AG04450 (cell line): ENCODE results near the gene PPM1N. TPM values are rescaled to one million over a fixed set of nuclear protein-coding genes. Genes with fewer than 3 reads are reported as not detected.

Experiments
- CTCF ChIA-PET: fragments of 300-600, 350-600 bp; formaldehyde crosslinking; extraction: SDS; loops from one replicate; lab custom pipeline; 2022; ENCODE audit warnings: antibody characterized with exemption, inconsistent platforms; lab: Charles Lee
- POLR2A ChIA-PET: fragments of 350-600 bp; formaldehyde crosslinking; extraction: SDS; loops from one replicate; lab custom pipeline; 2021; ENCODE audit warnings: antibody characterized with exemption, inconsistent platforms; lab: Yijun Ruan, JAX
- DNase-seq: peaks from one replicate; pipeline ENCODE4 v3.0.0-alpha.2; 2011; ENCODE audit warnings: low read depth, low spot score
- H3K27ac ChIP-seq: one replicate; pipeline ENCODE4 v1.5.1; 2012; ENCODE audit warnings: low read depth, low read length, control low read depth
- H3K27me3 ChIP-seq: one replicate; pipeline ENCODE4 v1.6.0; 2012; ENCODE audit warnings: low read length; ENCODE audit not compliant: control insufficient read depth, insufficient read depth
- H3K4me3 ChIP-seq: 2 replicates; pipeline ENCODE4 v1.5.1; 2011; ENCODE audit warnings: mild to moderate bottlenecking, low read depth, low read length, control low read depth
- H3K9me3 ChIP-seq: 2 replicates; pipeline ENCODE4 v1.5.1; 2012; ENCODE audit warnings: low read length; ENCODE audit not compliant: control insufficient read depth, insufficient read depth
- CTCF ChIP-seq: IDR thresholded peaks from 2 replicates; pipeline ENCODE4 v1.5.1; 2011; ENCODE audit warnings: low read depth, low read length, control low read depth, inconsistent platforms
- polyA plus RNA-seq: library from polyadenylated mRNA; depleted of rRNA; stranded (reverse); fragments of >200 nt; gene quantifications from 2 replicates; pipeline ENCODE4 v1.2.3, GENCODE V29; 2011

PPM1N gene
- polyA plus RNA-seq, 1 experiment, result 1.5 TPM

- DNase-seq, result peak; percentile 66
- H3K27me3 ChIP-seq, result no peaks in the 10 kb centered on the region
- H3K4me3 ChIP-seq, result peak overlapping the region; percentile 95
- H3K27ac ChIP-seq, result peak overlapping the region; percentile 87
- H3K9me3 ChIP-seq, result no peaks in the 10 kb centered on the region; the same call in 1 of the 2 replicates
- TF ChIP-seq CTCF, result peak; percentile 56
- CTCF ChIA-PET, result interaction anchor here (2.6 kb wide), 1 partner anchor 21 kb away, joined by 13 read pairs; no protein-coding TSS in a partner anchor
- POLR2A ChIA-PET, result interaction anchor here (0.6 kb wide), 1 partner anchor 24 kb away, joined by 10 read pairs; no protein-coding TSS in a partner anchor
Measured at GRCh38 chr19:45506246-45506988, 8.2 kb downstream of the PPM1N start.

- ChIA-PET CTCF (no interaction called here), POLR2A (interaction anchor here (0.6 to 1.6 kb wide), 5 partner anchors 70 to 596 kb away, joined by 3 to 5 read pairs (median 4); no protein-coding TSS in a partner anchor)
- TF ChIP-seq CTCF, result no peak
- H3K4me3 ChIP-seq, result peak within 1 kb of the TSS; percentile 95
- no peak for DNase-seq
- no peaks in the 10 kb centered on the region; the same call in 1 of the 2 replicates for H3K9me3 ChIP-seq
- peak within 1 kb of the TSS; percentile 87 for H3K27ac ChIP-seq
- H3K27me3 ChIP-seq, result no peaks in the 10 kb centered on the region
Measured at GRCh38 chr19:45506989-45507871, 9.0 kb downstream of the PPM1N start, which contains the start of gene VASP. Gene VASP, plus strand, starts transcription at chr19:45507479. Its CDS starts 293 bp downstream, at chr19:45507772.

GRCh38 chr19:45507872-45508416, 9.7 kb downstream of the PPM1N start:
- no peaks in the 10 kb centered on the region; the same call in 1 of the 2 replicates for H3K9me3 ChIP-seq
- no peaks in the 10 kb centered on the region for H3K27me3 ChIP-seq
- CTCF ChIA-PET, result no interaction called here
- POLR2A ChIA-PET, result interaction anchor here (0.6 to 1.6 kb wide), 8 partner anchors 13 to 597 kb away, joined by 3 to 5 read pairs (median 4); no protein-coding TSS in a partner anchor
- TF ChIP-seq CTCF, result no peak
- H3K27ac ChIP-seq, result peak overlapping the region; percentile 57
- H3K4me3 ChIP-seq, result peak overlapping the region; percentile 95
- DNase-seq, result no peak

GRCh38 chr19:45508417-45508860, 10.2 kb downstream of the PPM1N start:
- peak overlapping the region; percentile 68 for H3K27ac ChIP-seq
- CTCF ChIA-PET, result no interaction called here
- no peak for TF ChIP-seq CTCF
- H3K9me3 ChIP-seq, result no peaks in the 10 kb centered on the region; the same call in 1 of the 2 replicates
- DNase-seq, result no peak
- POLR2A ChIA-PET, result interaction anchor here (0.5 to 1.6 kb wide), 6 partner anchors 13 to 262 kb away, joined by 3 to 5 read pairs (median 3); no protein-coding TSS in a partner anchor
- peak overlapping the region; percentile 95 for H3K4me3 ChIP-seq
- no peaks in the 10 kb centered on the region for H3K27me3 ChIP-seq
